ENCODE data around the gene ZNF219.
"Not testable (repeated sequence)": the region's sequence is repeated elsewhere in the genome, so short reads cannot be mapped to it uniquely, and the experiment has no call there.

The ZNF219 gene

GRCh38 chr14:21040941-21041340 lies 57.5 kb downstream of the ZNF219 start:
- not testable (repeated sequence) for DNase-seq

GRCh38 chr14:21040370-21040925 lies 58.0 kb downstream of the ZNF219 start:
- DNase-seq = no peak
